Brain microvascular endothelial cell (primary cell): ENCODE results near the gene BCAP31.

Experiments used
- DNase-seq: peaks from one replicate; pipeline ENCODE4 v3.0.0-alpha.2; 2020
- H3K27ac ChIP-seq: fragments of 250-450 bp; sonication (Bioruptor Pico); 2 replicates; pipeline ENCODE4 v1.5.1; 2020; ENCODE audit warnings: mild to moderate bottlenecking, moderate library complexity
- H3K27me3 ChIP-seq: fragments of 250-450 bp; sonication (Bioruptor Pico); replicated peaks from 2 replicates; pipeline ENCODE4 v1.5.1; 2020; ENCODE audit warnings: mild to moderate bottlenecking
- H3K36me3 ChIP-seq: fragments of 250-450 bp; sonication (Bioruptor Pico); replicated peaks from 2 replicates; pipeline ENCODE4 v1.5.1; 2020; ENCODE audit warnings: mild to moderate bottlenecking
- H3K4me3 ChIP-seq: 2 replicates; pipeline ENCODE4 v1.5.1; 2011; ENCODE audit warnings: low read depth, mild to moderate bottlenecking, control low read depth, low read length, moderate library complexity
- CTCF ChIP-seq: IDR thresholded peaks from 2 replicates; pipeline ENCODE4 v1.5.1; 2011; ENCODE audit warnings: low read depth, mild to moderate bottlenecking, moderate library complexity, low read length, control low read depth, inconsistent platforms; ENCODE audit errors: missing control alignments
- in situ Hi-C: cut with HindIII; loops from 2 replicates; pipeline ENCODE4 v1.10.0; 2017; ENCODE audit warnings: low sequenced_read_pairs, low pct_ligation_motif_present

The BCAP31 gene

GRCh38 chrX:153651540-153652079, 72.6 kb downstream of the BCAP31 start:
- Histone ChIP-seq H3K4me3 (no peak overlapping the region), H3K27ac (no peak overlapping the region), H3K36me3 (no peaks in the 10 kb centered on the region), H3K27me3 (peaks cover 13% of the 10 kb centered on the region)
- in situ Hi-C loops = no loop called here
- DNase-seq = no peak
- peak; percentile 55 for TF ChIP-seq CTCF

GRCh38 chrX:153650959-153651358, 73.2 kb downstream of the BCAP31 start:
- Histone ChIP-seq H3K36me3 (no peaks in the 10 kb centered on the region), H3K4me3 (no peak overlapping the region), H3K27me3 (peaks cover 14% of the 10 kb centered on the region), H3K27ac (no peak overlapping the region)
- no peak for TF ChIP-seq CTCF
- in situ Hi-C loops = no loop called here
- DNase-seq = no peak
